Measurements from ENCODE around the gene PROSER3.
A peak's percentile ranks its signal among the peaks of the same experiment; 100 is the strongest.

Gene PROSER3

DNA sequence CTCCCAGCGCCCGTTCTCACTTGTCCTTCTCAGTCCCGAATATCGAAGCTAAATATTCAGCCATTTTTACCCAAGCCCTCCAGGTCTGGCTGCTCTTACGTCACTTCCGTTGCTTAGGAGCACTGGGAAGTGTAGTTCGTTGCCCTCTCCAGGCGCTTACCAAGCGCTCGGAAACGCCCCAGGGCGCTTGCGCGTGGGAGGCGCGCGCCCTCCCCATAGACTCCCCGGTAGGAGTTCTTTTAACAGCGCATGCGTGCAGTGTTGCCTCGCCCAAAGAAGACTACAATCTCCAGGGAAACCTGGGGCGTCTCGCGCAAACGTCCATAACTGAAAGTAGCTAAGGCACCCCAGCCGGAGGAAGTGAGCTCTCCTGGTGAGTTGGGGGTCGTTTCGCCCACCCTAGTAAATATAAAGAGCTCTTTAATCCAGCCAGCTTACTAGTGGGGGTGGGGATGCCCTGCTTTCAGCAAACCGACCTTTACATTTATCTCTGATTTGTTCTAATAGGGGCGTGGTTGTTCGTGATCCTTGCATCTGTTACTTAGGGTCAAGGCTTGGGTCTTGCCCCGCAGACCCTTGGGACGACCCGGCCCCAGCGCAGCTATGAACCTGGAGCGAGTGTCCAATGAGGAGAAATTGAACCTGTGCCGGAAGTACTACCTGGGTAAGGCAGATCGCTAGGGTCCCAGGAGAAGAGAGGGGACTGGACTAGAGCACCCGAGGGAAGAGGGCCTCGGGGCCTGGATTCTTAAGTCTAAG, 12.5 kb upstream of the PROSER3 start, which contains the start of the genes PSENEN and U2AF1L4:
Gene PSENEN (plus strand): TSS at position 324 of the 759 bp plus-strand sequence. CDS start 280 bp downstream, at position 604.
Gene U2AF1L4 (minus strand): TSS at position 91 of the 759 bp plus-strand sequence. CDS start 27 bp downstream, at position 64.
- H3K36me3 ChIP-seq (ENCODE audit: insufficient read depth) = no peaks in the 10 kb centered on the region
- H2AFZ ChIP-seq (ENCODE audit: low read depth) = peak within 1 kb of the TSS; percentile 50
- H3K79me2 ChIP-seq (ENCODE audit: insufficient read depth, low read depth) = peaks cover 4% of the 10 kb centered on the region; the same call in 1 of the 2 replicates
- TF ChIP-seq, protein P1, sequence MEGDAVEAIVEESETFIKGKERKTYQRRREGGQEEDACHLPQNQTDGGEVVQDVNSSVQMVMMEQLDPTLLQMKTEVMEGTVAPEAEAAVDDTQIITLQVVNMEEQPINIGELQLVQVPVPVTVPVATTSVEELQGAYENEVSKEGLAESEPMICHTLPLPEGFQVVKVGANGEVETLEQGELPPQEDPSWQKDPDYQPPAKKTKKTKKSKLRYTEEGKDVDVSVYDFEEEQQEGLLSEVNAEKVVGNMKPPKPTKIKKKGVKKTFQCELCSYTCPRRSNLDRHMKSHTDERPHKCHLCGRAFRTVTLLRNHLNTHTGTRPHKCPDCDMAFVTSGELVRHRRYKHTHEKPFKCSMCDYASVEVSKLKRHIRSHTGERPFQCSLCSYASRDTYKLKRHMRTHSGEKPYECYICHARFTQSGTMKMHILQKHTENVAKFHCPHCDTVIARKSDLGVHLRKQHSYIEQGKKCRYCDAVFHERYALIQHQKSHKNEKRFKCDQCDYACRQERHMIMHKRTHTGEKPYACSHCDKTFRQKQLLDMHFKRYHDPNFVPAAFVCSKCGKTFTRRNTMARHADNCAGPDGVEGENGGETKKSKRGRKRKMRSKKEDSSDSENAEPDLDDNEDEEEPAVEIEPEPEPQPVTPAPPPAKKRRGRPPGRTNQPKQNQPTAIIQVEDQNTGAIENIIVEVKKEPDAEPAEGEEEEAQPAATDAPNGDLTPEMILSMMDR (conservative IDR thresholded peaks at IDR 0.05; ENCODE audit: low read depth, low read length) = no peak
- peak within 1 kb of the TSS; percentile 96 for H3K9ac ChIP-seq
- no peaks in the 10 kb centered on the region for H4K20me1 ChIP-seq (ENCODE audit: insufficient read depth)
- H3K4me1 ChIP-seq (ENCODE audit: low read depth, poor library complexity, severe bottlenecking) = peaks cover 53% of the 10 kb centered on the region
- peak within 1 kb of the TSS; percentile 96 for H3K27ac ChIP-seq
- H3K4me3 ChIP-seq (IDR thresholded peaks at IDR 0.05; ENCODE audit: insufficient read depth, low read depth, low read length) = peak within 1 kb of the TSS; percentile 62
- H3K27me3 ChIP-seq (ENCODE audit: insufficient read depth, low read depth) = no peaks in the 10 kb centered on the region
- peak within 1 kb of the TSS; percentile 59 for H3K4me2 ChIP-seq

DNA sequence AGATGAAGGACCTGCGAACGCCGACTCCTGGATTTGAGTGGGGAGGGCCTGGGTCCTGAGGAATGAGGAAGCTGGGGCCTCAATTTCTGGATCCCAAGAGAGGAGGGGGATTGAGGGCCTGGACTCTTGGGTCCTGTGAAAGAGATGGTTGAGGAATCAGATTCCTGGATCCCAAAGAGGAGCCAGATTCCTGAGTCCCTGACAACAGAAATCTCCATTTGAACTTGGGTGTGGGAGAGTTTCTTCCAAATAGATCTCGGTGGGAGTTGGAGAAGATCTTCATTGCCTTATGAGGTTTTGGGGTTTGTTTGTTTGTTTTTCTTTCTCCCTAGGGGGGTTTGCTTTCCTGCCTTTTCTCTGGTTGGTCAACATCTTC, 11.9 kb upstream of the PROSER3 start:
- Histone ChIP-seq H3K36me3 (ENCODE audit: insufficient read depth) (no peaks in the 10 kb centered on the region), H2AFZ (ENCODE audit: low read depth) (no peak overlapping the region)

DNA sequence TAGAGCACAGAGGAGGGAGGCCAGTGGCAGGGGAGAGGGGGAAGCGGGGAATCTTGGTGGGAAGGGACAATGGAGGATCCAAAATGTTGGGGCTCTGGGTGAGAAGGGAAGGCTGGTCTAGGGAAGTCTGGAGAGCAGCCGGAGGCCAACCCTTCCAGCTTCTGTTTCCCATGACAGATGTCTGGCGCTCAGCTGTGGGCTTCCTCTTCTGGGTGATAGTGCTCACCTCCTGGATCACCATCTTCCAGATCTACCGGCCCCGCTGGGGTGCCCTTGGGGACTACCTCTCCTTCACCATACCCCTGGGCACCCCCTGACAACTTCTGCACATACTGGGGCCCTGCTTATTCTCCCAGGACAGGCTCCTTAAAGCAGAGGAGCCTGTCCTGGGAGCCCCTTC, 11.4 kb upstream of the PROSER3 start:
- TF ChIP-seq, protein P1 (conservative IDR thresholded peaks at IDR 0.05; ENCODE audit: low read depth, low read length) = no peak
- H3K4me2 ChIP-seq = peak overlapping the region; percentile 59; the same call in 1 of the 2 replicates
- H3K36me3 ChIP-seq (ENCODE audit: insufficient read depth) = no peaks in the 10 kb centered on the region
- no peaks in the 10 kb centered on the region for H4K20me1 ChIP-seq (ENCODE audit: insufficient read depth)
- H3K4me1 ChIP-seq (ENCODE audit: low read depth, poor library complexity, severe bottlenecking) = peaks cover 51% of the 10 kb centered on the region
- peaks cover 4% of the 10 kb centered on the region; the same call in 1 of the 2 replicates for H3K79me2 ChIP-seq (ENCODE audit: insufficient read depth, low read depth)
- peak overlapping the region; percentile 96; the same call in 1 of the 2 replicates for H3K9ac ChIP-seq
- H3K4me3 ChIP-seq (IDR thresholded peaks at IDR 0.05; ENCODE audit: insufficient read depth, low read depth, low read length) = no peak overlapping the region
- no peaks in the 10 kb centered on the region for H3K27me3 ChIP-seq (ENCODE audit: insufficient read depth, low read depth)
- H2AFZ ChIP-seq (ENCODE audit: low read depth) = no peak overlapping the region
- H3K27ac ChIP-seq = no peak overlapping the region

More for the DNA sequence above, 11.9 kb upstream of the PROSER3 start:
- peaks cover 53% of the 10 kb centered on the region for H3K4me1 ChIP-seq (ENCODE audit: low read depth, poor library complexity, severe bottlenecking)
- TF ChIP-seq, protein P1 (conservative IDR thresholded peaks at IDR 0.05; ENCODE audit: low read depth, low read length) = no peak
- peaks cover 4% of the 10 kb centered on the region; the same call in 1 of the 2 replicates for H3K79me2 ChIP-seq (ENCODE audit: insufficient read depth, low read depth)
- H3K4me3 ChIP-seq (IDR thresholded peaks at IDR 0.05; ENCODE audit: insufficient read depth, low read depth, low read length) = peak overlapping the region; percentile 62
- no peaks in the 10 kb centered on the region for H4K20me1 ChIP-seq (ENCODE audit: insufficient read depth)
- peak overlapping the region; percentile 96; the same call in 1 of the 2 replicates for H3K9ac ChIP-seq
- H3K27me3 ChIP-seq (ENCODE audit: insufficient read depth, low read depth) = no peaks in the 10 kb centered on the region
- H3K27ac ChIP-seq = peak overlapping the region; percentile 96; the same call in 1 of the 2 replicates
- H3K4me2 ChIP-seq = peak overlapping the region; percentile 59

DNA sequence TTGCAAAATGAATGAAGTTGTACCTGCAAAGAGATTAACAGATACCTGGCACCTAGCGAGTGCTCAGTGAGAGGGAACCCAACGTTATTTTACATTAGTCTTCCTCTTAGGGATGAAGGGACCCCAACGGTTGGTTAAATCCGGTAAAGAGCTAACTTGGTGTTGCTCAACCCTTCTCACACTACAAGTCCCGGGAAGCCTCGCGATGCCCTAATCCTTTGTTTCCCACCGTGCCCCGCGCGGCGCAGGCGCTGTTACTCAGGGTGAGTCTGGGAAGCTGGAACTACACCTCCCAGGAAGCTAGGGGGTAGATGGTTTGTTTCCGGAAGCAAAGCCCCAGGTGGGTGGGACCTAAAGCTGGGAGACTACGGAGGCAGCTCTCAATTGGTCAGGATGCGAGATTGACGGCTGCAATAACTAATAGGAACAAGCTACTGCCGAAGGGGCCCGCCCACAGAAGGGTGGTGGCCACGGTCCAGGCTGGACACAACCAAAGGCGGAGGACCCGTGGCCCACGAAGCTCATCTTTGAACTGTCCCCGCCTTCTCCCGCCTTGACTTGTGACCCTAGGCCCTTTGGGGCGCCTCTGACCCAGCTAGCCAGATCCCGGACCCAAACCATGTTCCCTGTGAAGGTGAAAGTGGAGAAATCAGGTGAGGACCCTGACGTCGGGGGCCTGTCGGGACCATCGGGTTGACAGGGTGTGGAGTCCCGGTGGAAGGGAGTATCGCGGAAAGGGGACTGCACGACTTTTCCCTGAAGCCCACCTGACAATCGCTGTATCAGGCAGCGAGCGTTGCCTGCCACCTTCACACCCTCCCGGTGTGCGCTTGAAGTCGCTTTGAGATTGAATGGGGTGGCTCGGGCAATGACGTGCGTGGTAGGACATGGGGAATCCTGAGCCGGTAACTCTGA, 9.6 kb upstream of the PROSER3 start, which contains the start of gene LIN37:
Gene LIN37 (plus strand): TSS at position 471 of the 915 bp plus-strand sequence. CDS start 149 bp downstream, at position 620.
- Histone ChIP-seq H3K27ac (no peak within 1 kb of the TSS), H3K36me3 (ENCODE audit: insufficient read depth) (no peaks in the 10 kb centered on the region)
- TF ChIP-seq, protein P1 (conservative IDR thresholded peaks at IDR 0.05; ENCODE audit: low read depth, low read length) = no peak

More for the DNA sequence above, 9.6 kb upstream of the PROSER3 start, which contains the start of gene LIN37:
- Histone ChIP-seq H3K4me2 (peak within 1 kb of the TSS; percentile 64), H2AFZ (ENCODE audit: low read depth) (peak within 1 kb of the TSS; percentile 71; the same call in 1 of the 2 replicates), H3K27me3 (ENCODE audit: insufficient read depth, low read depth) (no peaks in the 10 kb centered on the region), H4K20me1 (ENCODE audit: insufficient read depth) (no peaks in the 10 kb centered on the region), H3K4me3 (IDR thresholded peaks at IDR 0.05; ENCODE audit: insufficient read depth, low read depth, low read length) (peak within 1 kb of the TSS; percentile 51), H3K4me1 (ENCODE audit: low read depth, poor library complexity, severe bottlenecking) (peaks cover 33% of the 10 kb centered on the region), H3K9ac (peak within 1 kb of the TSS; percentile 33; the same call in 1 of the 2 replicates), H3K79me2 (ENCODE audit: insufficient read depth, low read depth) (peaks cover 4% of the 10 kb centered on the region; the same call in 1 of the 2 replicates)

Measured in KMS-11 (cell line).